Fibroblast of lung (primary cell): ENCODE measurements around the gene PTOV1. TPM values are rescaled to one million over a fixed set of nuclear protein-coding genes. Genes with fewer than 3 reads are reported as not detected.

Experiments used
- polyA plus RNA-seq, 2 donors: library from polyadenylated mRNA; depleted of rRNA in 1 of 2; stranded (reverse) in 1 of 2; unstranded in 1 of 2; fragments of >200 nt; gene quantifications; 2 replicates each; pipeline ENCODE4 v1.2.1, GENCODE V29; 2011 to 2012; ENCODE audit warnings: missing spikeins in 1 of 2
- total RNA-seq: library from RNA; depleted of rRNA; stranded (reverse); fragments of >200 nt; gene quantifications from 2 replicates; pipeline ENCODE4 v1.2.1, GENCODE V29; 2014

Gene PTOV1
- total and polyA plus RNA-seq, 2 donors (not counting 1 experiment from before 2014, with no cell fraction given) = 41.1 to 56.0 TPM

Other genes starting within 250 kb of the PTOV1 start
- gene RRAS, start 211.0 kb upstream of the PTOV1 start, total RNA-seq = 34.2 and 60.1 TPM in 2 replicates
- gene RRAS, start 211.0 kb upstream of the PTOV1 start, polyA plus RNA-seq = 92.6 and 129 TPM in 2 replicates
- 7.4 and 11.9 TPM in 2 replicates for gene SCAF1, start 208.9 kb upstream of the PTOV1 start, total RNA-seq
- 8.7 and 15.5 TPM in 2 replicates for gene SCAF1, start 208.9 kb upstream of the PTOV1 start, polyA plus RNA-seq
- gene IRF3, start 185.3 kb upstream of the PTOV1 start, total RNA-seq = 55.2 and 61.1 TPM in 2 replicates
- gene IRF3, start 185.3 kb upstream of the PTOV1 start, polyA plus RNA-seq = 22.0 TPM in 2 replicates
- gene BCL2L12, start 185.2 kb upstream of the PTOV1 start, total RNA-seq = 2.6 and 4.8 TPM in 2 replicates
- gene BCL2L12, start 185.2 kb upstream of the PTOV1 start, polyA plus RNA-seq = 5.0 and 9.8 TPM in 2 replicates
- gene PRMT1, start 173.9 kb upstream of the PTOV1 start, total RNA-seq = 261 and 298 TPM in 2 replicates
- 184 and 288 TPM in 2 replicates for gene PRMT1, start 173.9 kb upstream of the PTOV1 start, polyA plus RNA-seq
- gene ADM5, start 161.6 kb upstream of the PTOV1 start, total RNA-seq = 0.26 and 0.33 TPM in 2 replicates
- 0.06 and 0.15 TPM in 2 replicates for gene ADM5, start 161.6 kb upstream of the PTOV1 start, polyA plus RNA-seq
- gene CPT1C, start 160.0 kb upstream of the PTOV1 start, total RNA-seq = 18.0 and 31.2 TPM in 2 replicates
- 20.0 and 24.0 TPM in 2 replicates for gene CPT1C, start 160.0 kb upstream of the PTOV1 start, polyA plus RNA-seq
- gene TSKS, start 87.9 kb upstream of the PTOV1 start, total RNA-seq = 0.26 TPM in 1 of 2 replicates, not detected in the other
- 0.07 TPM in 1 of 2 replicates, not detected in the other for gene TSKS, start 87.9 kb upstream of the PTOV1 start, polyA plus RNA-seq
- 53.4 and 95.0 TPM in 2 replicates for gene AP2A1, start 84.2 kb upstream of the PTOV1 start, total RNA-seq
- gene AP2A1, start 84.2 kb upstream of the PTOV1 start, polyA plus RNA-seq = 64.2 and 75.9 TPM in 2 replicates
- 32.9 and 34.3 TPM in 2 replicates for gene FUZ, start 37.9 kb upstream of the PTOV1 start, total RNA-seq
- gene FUZ, start 37.9 kb upstream of the PTOV1 start, polyA plus RNA-seq = 8.4 and 11.4 TPM in 2 replicates
- 10.0 and 11.2 TPM in 2 replicates for gene MED25, start 32.9 kb upstream of the PTOV1 start, total RNA-seq
- gene MED25, start 32.9 kb upstream of the PTOV1 start, polyA plus RNA-seq = 20.2 and 28.6 TPM in 2 replicates
- gene PNKP, start 16.4 kb downstream of the PTOV1 start, total RNA-seq = 21.1 and 32.9 TPM in 2 replicates
- gene PNKP, start 16.4 kb downstream of the PTOV1 start, polyA plus RNA-seq = 11.0 and 17.0 TPM in 2 replicates
- gene AKT1S1, start 26.2 kb downstream of the PTOV1 start, total RNA-seq = 9.2 and 12.2 TPM in 2 replicates
- gene AKT1S1, start 26.2 kb downstream of the PTOV1 start, polyA plus RNA-seq = 37.4 and 51.3 TPM in 2 replicates
- gene TBC1D17, start 26.5 kb downstream of the PTOV1 start, total RNA-seq = 10.0 and 19.5 TPM in 2 replicates
- 32.5 and 34.2 TPM in 2 replicates for gene TBC1D17, start 26.5 kb downstream of the PTOV1 start, polyA plus RNA-seq
- 1.2 and 1.5 TPM in 2 replicates for gene IL4I1, start 45.7 kb downstream of the PTOV1 start, total RNA-seq
- gene IL4I1, start 45.7 kb downstream of the PTOV1 start, polyA plus RNA-seq = 0.09 and 0.21 TPM in 2 replicates
- 7.9 and 8.5 TPM in 2 replicates for gene ATF5, start 78.0 kb downstream of the PTOV1 start, total RNA-seq
- 7.4 and 21.0 TPM in 2 replicates for gene ATF5, start 78.0 kb downstream of the PTOV1 start, polyA plus RNA-seq
- 14.9 and 20.8 TPM in 2 replicates for gene NUP62, start 78.3 kb downstream of the PTOV1 start, total RNA-seq
- gene NUP62, start 78.3 kb downstream of the PTOV1 start, polyA plus RNA-seq = 8.9 and 17.0 TPM in 2 replicates
- gene SIGLEC11, start 110.0 kb downstream of the PTOV1 start, total RNA-seq = not detected in 2 replicates
- gene SIGLEC11, start 110.0 kb downstream of the PTOV1 start, polyA plus RNA-seq = not detected in 2 replicates
- gene VRK3, start 174.2 kb downstream of the PTOV1 start, total RNA-seq = 21.3 and 26.9 TPM in 2 replicates
- gene VRK3, start 174.2 kb downstream of the PTOV1 start, polyA plus RNA-seq = 40.6 and 40.9 TPM in 2 replicates
- gene ZNF473, start 174.8 kb downstream of the PTOV1 start, total RNA-seq = 5.9 and 6.4 TPM in 2 replicates
- 5.0 and 5.7 TPM in 2 replicates for gene ZNF473, start 174.8 kb downstream of the PTOV1 start, polyA plus RNA-seq